8988T (cell line): ENCODE results near the gene COL18A1.
"Not testable (repeated sequence)": the region's sequence is repeated elsewhere in the genome, so short reads cannot be mapped to it uniquely, and the experiment has no call there.

Experiments used
- DNase-seq: peaks from one replicate; pipeline ENCODE4 v3.0.0; 2011

Gene COL18A1

GRCh38 chr21:45442686-45443594 is 38.0 kb downstream of the COL18A1 start:
- not testable (repeated sequence) for DNase-seq

GRCh38 chr21:45443595-45444181 is 38.7 kb downstream of the COL18A1 start:
- DNase-seq: no peak

- no peak for DNase-seq
Measured at GRCh38 chr21:45444385-45444784, 39.4 kb downstream of the COL18A1 start.

GRCh38 chr21:45445369-45445768 is 40.4 kb downstream of the COL18A1 start:
- DNase-seq: no peak

- no peak for DNase-seq
Measured at GRCh38 chr21:45447821-45448220, 42.9 kb downstream of the COL18A1 start.

- no peak for DNase-seq
Measured at GRCh38 chr21:45448283-45448809, 43.4 kb downstream of the COL18A1 start.

- no peak for DNase-seq
Measured at GRCh38 chr21:45448810-45449657, 44.1 kb downstream of the COL18A1 start.

GRCh38 chr21:45449658-45450422 is 44.9 kb downstream of the COL18A1 start:
- DNase-seq: no peak

GRCh38 chr21:45450423-45451090 is 45.6 kb downstream of the COL18A1 start:
- DNase-seq: no peak

- DNase-seq: no peak
Measured at GRCh38 chr21:45451091-45451740, 46.3 kb downstream of the COL18A1 start.

GRCh38 chr21:45451771-45452182 is 46.8 kb downstream of the COL18A1 start:
- DNase-seq: no peak

GRCh38 chr21:45452696-45453307 is 47.8 kb downstream of the COL18A1 start:
- DNase-seq: no peak

GRCh38 chr21:45453308-45453950 is 48.5 kb downstream of the COL18A1 start:
- DNase-seq: no peak

GRCh38 chr21:45454060-45454925 is 49.3 kb downstream of the COL18A1 start:
- no peak for DNase-seq

GRCh38 chr21:45454926-45455673 is 50.1 kb downstream of the COL18A1 start:
- no peak for DNase-seq

- DNase-seq: no peak
Measured at GRCh38 chr21:45455674-45456583, 51.0 kb downstream of the COL18A1 start.

GRCh38 chr21:45456584-45457160 is 51.7 kb downstream of the COL18A1 start:
- DNase-seq: no peak
